NCI-H510A (cell line): ENCODE results near the gene ERAL1.
"Not testable (repeated sequence)": the region's sequence is repeated elsewhere in the genome, so short reads cannot be mapped to it uniquely, and the experiment has no call there.

ENCODE experiments used
- DNase-seq: peaks from one replicate; lab custom pipeline; 2025; lab: John Stamatoyannopoulos, UW

ERAL1 gene

DNA sequence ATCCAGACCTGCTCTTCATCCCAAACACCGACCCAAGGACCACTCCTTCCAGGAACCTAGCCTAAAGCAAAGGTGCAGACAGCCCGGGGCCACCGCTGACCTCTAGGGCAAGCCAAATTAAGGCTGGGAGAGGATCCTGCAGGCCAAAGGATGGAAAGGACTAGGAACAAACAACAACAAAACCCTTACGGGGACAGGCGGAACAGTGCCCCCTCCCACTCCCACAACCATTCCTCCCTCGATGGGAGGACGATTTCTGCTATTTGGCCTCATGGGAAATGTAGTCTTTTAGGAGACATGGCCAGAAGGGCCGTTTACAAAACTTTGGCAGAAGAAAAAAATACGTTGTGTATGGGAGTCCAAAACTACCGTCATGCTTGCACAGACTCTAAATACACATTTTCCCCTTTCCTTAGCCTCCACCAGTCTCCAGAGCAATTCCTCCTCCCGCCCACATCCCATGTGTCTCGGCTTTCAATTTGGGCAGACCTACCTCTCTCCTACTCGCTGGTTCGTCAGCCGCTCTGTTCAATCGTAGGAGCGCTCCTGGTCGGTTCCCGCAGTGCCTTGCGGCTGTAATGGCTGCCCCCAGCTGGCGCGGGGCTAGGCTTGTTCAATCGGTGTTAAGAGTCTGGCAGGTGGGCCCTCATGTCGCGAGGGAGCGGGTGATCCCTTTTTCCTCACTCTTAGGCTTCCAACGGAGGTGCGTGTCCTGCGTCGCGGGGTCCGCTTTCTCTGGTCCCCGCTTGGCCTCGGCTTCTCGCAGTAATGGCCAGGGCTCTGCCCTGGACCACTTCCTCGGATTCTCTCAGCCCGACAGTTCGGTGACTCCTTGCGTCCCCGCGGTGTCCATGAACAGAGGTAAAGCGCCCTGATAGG is at the start of gene ERAL1:
TSS of gene ERAL1 (plus strand) at position 560 of the 879 bp plus-strand sequence. CDS start at position 579, 19 bp downstream.
- DNase-seq: peak; percentile 91

DNA sequence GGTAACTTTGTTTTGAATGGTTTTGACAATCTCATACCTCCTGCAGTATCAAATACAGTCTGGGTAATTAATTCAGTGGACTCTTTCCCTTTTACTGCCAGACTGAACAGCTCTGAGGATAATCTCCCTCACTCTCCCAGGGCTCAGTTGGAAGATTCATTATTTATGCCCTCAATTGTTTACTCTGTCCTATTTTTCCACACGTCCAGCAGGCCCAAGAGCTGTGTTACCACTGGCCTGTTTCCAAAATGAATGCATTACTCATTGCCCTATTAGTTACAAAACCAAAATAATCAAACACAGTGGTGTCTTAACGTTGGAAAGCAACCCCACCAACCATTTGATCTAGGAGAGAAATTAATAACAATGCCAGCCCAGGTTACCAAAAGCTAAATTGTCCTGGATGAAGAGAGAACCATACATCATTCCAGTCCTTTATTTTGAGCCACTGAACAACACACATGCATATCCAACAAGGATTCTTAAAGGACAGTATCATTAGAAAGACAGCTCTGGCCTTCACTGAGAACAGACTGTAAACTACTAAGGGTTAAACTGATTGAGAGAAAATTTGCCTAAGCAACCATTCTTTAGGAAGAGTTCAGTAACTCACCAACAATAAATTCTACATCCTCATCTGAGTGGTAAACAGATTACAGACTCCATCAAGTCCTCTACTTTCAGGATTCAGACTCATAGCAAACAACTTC is 46.7 kb upstream of the ERAL1 start:
- no peak for DNase-seq

DNA sequence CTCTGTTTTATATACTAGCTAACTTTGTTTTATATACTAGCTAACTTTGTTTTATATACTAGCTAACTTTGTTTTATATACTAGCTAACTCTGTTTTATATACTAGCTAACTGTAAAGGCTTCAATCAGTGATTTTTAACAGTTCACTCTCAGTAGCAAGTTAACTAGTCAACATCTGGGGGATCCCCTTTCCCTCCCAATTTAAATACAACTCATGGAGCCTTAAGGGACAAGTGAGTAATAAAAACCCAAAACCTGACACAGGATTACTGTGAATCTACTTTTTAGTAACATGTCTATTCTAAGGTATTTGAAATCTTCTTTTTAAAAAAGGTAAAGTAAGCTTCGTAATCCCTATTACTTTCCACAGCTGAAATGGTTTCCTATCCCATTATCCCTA is 44.4 kb upstream of the ERAL1 start:
- no peak for DNase-seq

DNA sequence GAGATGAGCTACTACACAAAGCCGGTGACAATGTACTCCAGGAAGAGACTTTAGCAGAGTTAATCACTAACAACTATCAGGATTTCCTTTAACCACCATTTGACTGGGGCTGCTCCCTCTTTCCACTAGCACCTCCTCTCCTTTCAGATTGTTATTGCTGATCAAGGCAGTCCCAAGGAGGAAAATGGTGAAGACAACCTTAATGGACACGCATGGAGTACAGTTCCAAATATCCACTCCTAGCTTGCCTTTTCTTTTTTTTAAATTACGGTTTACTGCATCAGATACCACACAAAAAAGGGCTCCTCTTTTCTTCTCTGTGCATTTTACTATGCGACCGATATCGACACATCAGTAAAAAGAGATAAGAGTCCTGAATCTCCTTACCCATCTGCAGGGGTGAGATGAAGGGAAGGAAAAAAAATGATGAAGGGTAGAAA is 43.1 kb upstream of the ERAL1 start:
- no peak for DNase-seq

DNA sequence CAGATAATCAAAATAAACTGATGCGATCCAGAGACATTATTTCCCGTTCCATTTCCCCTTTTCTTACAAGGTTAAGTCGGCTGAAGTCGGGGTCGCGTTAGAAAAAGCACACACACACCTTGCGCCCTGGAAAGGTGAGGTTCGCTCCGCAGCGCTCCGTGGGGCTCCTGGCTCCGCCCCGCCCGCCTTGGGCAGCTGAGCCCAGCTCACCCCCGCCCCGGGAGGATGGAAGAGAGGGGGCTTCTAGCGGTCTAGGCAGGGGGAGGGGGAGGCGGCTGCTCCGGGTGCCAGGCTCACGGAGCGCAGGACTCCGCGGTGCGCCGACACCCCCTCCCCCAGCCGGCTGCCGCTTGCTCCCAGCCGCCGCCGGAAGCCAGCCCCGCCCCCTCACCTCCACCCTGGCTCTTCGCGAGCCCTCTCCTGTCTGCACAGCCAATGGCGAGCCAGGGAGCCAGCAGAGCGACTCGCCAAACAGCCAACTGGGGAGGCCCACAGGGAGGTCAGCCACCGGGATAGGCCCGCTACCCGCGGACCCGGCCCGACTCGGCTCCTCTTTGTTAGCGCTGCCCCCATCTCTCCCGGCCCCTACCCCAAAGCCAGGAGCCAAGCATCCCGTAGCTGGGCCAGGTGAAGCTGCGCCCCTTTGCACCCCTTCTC is 42.6 kb upstream of the ERAL1 start:
- DNase-seq: peak; percentile 98

DNA sequence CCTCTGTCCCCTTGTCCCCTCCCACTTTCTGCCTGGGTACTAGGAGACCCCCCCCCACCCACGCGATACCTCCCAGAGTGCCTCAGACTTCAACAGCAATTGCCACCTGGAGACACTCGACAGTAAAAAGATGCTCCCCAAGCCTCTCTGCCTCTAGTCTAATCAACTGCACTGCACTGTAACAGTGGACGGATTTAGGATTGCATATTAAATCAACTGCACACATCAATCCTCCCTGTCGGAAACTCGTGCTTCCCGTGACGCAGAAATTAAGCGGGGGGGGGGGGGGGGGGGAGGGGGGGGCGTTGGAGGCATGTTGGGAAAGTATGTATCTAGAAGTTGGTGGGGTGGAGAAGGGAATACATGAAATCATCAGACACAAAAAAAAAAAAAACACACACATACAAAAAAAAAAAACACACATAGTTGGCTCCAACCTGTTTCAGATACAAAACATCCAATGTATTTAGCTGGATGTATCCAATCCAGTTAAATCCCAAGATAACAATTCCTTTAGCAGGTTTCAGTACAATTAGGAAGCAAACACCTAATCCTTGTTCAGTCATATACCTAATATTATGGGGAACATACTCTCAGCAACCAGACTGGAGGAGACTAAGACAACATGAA is 42.0 kb upstream of the ERAL1 start:
- peak; percentile 98 for DNase-seq

DNA sequence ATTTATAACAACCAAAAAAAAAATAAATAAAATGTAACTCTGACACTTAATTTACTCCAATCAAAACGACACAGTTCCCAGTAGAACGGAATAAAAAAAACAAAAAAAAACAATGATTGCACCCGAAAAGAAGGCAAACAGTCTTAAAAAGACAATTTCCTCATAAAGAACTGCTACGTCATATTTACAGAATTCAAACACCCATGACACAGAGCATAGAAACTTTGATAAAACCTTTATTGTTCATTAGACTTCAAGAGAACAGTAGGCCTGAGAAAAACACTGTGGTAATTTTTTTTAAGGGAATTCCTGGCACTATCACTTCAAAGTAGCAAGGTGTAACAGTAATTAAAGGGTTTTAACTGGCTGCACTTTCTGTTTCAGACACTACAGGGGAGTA is 38.3 kb upstream of the ERAL1 start:
- DNase-seq: no peak

DNA sequence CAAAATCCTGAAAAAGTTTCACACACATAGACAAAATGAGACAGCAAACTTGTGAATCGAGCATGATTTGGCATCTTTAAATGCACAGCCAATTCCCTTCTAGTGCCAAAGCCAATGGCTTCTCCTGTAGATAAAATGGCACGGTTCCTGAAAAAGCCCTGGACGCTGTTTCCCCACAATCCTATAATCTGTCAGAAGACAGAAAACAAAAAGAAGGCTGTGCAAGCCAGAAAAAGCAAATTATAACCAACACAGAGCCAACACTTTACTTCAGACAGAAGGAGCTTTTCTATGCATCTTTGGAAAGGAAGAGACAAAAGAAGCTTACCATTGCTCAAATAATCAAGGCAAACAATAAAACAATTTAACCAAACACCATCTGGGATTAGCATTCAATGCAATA is 36.0 kb upstream of the ERAL1 start:
- DNase-seq: no peak

DNA sequence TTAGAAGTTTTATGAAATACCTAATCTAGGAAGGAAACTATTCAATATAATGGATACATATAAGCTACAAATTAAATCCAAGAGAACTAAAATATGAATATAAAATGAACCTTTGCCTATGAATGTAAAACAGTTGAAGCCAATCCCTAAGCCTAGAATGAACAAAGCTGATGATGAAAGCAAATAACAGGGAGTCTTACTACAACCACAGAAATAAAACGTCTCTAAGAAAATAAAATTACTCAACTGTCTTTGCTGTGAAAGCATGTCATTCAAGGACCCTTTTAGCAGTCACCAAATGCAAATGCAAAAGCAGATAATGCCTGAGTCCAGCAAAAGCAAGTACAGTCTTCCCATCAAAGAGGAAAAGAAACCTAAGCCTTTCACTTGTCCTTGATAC is 35.2 kb upstream of the ERAL1 start:
- no peak for DNase-seq

DNA sequence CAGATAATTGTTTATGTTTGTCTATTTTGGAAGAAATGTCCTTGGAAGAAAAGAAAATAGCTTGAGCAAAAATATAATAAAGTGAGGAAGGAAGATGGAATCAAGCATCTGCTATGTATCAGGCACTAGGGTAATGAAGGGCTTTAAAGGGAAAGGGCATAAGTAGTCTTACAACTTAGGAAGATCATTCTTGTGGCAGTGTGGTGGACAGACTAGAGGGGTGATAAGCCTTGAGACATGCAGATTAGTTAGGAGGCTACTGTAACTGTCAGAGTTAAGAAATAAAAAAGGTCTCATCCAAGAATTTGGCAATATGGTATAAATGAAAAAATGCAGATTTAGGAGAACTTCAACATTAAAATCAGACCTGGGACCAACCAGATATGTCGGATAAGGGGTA is 27.1 kb upstream of the ERAL1 start:
- no peak for DNase-seq

DNA sequence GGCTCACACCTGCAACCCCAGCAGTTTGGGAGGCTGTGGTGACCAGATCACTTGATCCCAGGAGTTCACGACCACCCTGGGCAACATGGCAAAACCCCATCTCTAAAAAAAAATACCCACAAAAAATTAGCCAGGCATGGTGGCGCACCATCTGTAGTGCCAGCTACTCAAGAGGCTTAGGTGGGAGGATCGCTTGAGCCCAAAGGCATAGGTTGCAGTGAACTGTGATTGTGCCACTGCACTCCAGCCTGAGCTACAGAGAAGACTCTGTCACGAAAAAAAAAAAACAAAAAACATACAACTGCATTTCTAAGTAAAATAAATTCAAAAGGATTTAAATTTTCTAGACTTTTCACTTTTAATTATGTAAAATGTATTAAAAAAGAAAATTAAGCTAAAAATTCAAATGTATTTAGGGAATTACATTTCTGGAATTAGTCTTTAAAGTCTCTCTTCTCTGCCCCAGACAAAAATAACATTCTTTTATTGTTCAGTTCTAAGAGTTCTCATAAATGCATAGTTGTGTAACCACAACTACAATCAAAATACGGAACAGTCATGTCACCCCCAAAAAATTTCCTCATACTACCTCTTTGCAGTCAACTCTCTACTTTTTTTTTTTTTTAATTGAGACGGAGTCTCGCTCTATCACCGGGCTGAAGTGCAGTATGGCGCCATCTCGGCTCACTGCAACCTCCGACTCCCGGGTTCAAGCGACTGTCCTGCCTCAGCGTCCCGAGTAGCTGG is 26.3 kb upstream of the ERAL1 start:
- no peak for DNase-seq

DNA sequence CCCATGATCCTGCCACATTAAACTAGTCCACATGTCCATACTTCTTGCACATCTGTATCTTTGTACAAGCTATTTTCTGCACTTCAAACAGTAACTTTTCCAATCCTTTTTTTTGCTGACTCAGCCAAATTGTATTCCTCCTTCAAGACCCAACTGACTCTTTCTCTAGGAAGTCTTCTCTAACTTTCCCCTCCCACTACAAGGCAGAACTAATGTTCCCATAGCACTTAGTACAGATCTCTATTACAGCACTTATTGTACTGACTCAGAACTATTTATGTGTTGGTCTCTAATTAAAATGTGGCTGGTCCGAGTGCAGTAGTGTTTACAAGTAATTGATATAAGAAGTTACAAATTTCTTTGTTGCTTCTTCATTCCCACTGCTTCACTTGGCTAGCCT is 20.4 kb upstream of the ERAL1 start:
- DNase-seq: no peak

DNA sequence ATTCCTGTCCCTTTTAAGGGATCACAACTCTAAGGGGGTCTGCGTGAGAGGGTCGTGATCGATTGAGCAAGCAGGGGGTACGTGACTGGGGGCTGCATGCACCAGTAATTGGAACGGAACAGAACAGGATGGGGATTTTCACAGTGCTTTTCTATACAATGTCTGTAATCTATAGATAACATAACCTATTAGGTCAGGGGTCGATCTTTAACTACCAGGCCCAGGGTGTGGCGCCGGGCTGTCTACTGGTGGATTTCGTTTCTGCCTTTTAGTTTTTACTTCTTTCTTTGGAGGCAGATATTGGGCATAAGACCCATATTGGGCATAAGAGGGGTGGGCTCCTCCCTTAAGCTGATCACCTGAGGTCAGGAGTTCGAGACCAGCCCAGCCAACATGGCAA is 18.3 kb upstream of the ERAL1 start:
- DNase-seq: not testable (repeated sequence)

DNA sequence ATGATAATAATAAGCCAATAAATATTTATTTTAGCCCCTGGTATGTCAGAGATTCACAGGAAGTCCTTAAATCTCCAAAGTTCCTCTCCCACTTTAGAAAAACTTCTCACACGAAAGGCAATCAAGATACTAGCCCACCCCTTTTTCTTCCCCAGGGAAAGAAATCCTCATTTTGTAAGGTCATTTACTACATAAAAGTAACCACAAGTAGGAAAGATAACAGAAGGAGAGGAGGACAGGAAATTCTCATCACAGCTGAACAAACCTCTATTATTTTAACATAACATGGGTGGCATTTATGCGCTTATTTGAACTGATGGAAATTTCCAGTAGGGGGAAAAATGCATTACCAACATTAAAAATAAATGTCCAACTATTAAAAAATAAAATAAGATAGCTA is 15.6 kb upstream of the ERAL1 start:
- no peak for DNase-seq

DNA sequence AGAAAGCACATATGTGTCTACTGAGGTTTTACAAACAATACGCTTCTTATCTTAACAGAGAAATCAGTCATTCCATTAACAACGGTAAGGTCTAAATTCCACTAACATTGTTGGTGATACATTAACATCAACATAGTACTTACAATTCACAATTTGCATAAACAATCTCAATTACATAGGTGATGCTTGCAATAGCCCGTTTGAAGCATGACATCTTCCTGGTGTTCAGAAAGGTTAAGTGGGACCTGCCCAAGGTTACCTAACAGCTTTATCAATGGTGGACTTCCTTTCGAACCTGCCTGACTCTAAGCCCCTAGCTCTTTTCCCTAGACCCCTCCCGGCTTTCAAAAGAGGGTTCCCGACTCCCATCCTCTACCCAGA is 12.9 kb upstream of the ERAL1 start:
- peak; percentile 24 for DNase-seq

DNA sequence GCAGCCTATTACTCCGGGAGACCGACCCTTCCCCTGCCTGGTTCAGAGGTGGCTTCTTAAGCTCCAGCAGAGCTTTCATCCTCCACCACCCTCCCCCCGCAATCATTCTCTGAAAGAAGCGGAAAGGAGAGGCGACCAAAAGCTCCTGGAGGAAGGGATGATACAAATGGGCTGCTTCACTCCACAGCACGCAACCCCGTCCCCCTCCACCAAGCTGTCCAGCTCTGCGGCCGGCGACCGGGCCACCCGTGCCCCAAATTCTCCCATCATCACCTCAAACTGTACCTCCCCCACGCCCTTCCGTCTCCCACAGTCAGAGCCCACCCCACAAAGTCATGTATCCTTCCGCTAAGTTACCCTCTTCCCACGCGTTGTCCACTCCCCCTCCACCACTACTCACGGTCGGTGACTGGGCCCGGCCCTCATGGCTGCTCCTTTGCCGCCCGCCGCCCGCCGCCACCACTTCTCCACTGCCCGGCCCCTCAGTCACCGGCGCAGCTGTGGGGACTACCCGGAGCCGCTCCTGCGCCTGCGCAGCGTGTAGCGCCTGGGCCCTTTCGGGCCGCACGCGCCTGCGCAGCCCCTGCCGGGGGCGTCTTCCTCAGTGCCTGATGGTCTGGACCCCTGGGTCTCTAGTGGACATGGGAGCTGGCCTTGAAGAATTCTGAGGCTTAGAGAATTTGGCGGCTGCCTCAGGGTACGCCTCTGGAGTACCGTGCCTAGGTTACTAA is 12.4 kb upstream of the ERAL1 start, which contains the start of gene FAM222B:
TSS of gene FAM222B (minus strand) at position 509 of the 731 bp plus-strand sequence. CDS start 76,123 bp downstream, outside the sequence.
- peak; percentile 93 for DNase-seq

DNA sequence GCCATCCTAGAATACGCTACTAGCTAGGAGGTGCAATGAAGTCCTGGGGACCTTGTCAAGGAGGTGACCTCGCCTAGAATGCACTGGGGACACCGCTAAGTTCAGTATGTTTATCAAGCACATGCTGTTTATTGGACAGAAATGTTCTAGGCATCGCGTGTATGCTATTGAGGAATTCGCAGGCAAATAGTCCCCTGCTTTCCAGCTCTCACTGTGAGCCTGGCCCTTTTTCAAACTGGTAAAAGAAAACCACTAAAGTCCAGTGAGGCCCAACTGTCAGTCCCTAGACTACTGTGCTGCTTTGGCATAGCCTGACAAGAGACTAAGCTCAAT is 11.0 kb upstream of the ERAL1 start:
- DNase-seq: no peak

DNA sequence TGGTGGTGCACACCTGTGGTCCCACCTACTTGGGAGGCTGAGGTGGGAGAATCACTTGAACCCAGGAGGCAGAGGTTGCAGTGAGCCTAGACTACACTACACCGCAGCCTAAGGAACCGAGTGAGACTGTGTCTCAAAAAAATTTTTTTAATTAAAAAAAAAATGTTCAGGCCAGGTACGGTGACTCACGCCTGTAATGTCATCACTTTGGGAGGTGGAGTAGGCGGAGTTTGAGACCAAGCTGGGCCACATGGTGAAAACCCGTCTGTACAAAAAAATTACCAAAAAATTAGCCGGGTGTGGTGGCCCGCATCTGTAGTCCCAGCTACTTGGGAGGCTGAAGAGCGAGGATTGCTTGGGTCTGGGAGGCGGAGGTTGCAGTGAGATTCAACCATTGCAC is 8.6 kb upstream of the ERAL1 start:
- DNase-seq: no peak

DNA sequence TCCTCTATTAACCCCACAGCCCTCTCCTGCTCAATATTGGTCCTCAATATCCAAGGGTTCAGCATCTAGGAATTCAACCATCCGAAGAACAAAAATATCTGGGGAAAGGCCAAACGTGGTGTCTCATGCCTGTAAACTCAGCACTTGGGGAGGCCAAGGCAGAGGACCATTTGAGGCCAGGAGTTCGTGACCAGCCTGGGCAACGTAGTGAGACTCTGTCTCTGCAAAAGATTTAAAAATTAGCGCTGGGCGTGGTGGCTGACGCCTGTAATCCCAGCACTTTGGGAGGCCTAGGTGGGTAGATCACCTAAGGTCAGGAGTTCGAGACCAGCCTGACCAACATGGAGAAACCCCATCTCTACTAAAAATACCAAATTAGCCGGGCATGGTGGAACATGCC is 8.1 kb upstream of the ERAL1 start:
- DNase-seq: not testable (repeated sequence)

DNA sequence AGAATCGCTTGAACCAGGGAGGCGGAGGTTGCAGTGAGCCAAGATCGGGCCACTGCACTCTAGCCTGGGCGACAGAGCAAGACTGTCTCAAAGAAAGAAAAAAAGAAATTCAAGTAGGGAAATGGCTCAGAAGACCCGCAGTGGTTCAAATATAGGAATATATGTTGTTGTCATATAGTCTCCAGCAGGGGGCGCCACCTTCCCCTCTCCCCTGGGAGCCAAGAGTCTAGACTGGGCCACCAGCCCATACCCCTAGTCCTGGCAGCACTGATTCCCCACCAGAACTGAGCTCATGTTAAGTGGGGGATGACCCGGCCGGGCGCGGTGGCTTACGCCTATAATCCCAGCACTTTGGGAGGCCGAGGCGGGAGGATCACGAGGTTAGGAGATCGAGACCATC is 6.1 kb upstream of the ERAL1 start:
- not testable (repeated sequence) for DNase-seq

DNA sequence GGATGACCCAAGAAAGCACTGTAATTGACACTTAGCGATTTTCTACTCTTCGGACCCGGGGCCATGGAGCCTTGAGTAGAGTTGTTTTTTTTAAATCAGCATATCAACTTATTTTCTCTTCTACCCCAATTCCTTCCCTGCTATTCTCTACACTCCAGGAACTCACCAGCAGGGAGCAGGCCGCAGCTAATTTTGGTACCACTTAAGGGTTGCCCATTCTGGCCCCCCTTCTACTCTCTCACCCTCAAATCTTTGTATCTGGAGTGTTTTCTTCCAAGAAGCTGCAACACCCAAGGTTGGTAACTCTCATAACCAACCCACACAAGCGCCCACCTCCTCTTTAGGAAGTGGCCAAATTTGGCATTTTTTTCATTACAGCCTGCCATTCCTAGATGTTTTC is 5.5 kb upstream of the ERAL1 start:
- DNase-seq: no peak
